Neural cell (in vitro differentiated cells): ENCODE data around the gene COBL. TPM values are rescaled to one million over a fixed set of nuclear protein-coding genes. Genes with fewer than 3 reads are reported as not detected.

ENCODE experiments used
- H2AFZ ChIP-seq: fragments of 200-600, 300-800 bp; sonication (generic), shearing (Covaris generic); 2 replicates; pipeline ENCODE4 v1.6.0; 2014; ENCODE audit warnings: low read depth, mild to moderate bottlenecking, antibody characterized with exemption, low read length, moderate library complexity
- H3F3A ChIP-seq: fragments of 200-600 bp; shearing (Covaris generic); 2 replicates; pipeline ENCODE4 v1.6.1; 2016; ENCODE audit warnings: mild to moderate bottlenecking, moderate library complexity, mixed read lengths, antibody characterized with exemption, low read length; ENCODE audit not compliant: insufficient read depth, poor library complexity, severe bottlenecking
- H3K27ac ChIP-seq: fragments of 200-600, 300-800 bp; sonication (generic), shearing (Covaris generic); 2 replicates; pipeline ENCODE4 v1.5.1; 2014; ENCODE audit warnings: mild to moderate bottlenecking, low read length, moderate library complexity
- H3K27me3 ChIP-seq: fragments of 300-800, 200-600 bp; sonication (generic), shearing (Covaris generic); 2 replicates; pipeline ENCODE4 v1.6.0; 2014; ENCODE audit warnings: mild to moderate bottlenecking, low read depth, low read length, moderate library complexity; ENCODE audit not compliant: insufficient read depth
- H3K36me3 ChIP-seq: fragments of 300-800, 200-600 bp; sonication (generic), shearing (Covaris generic); 2 replicates; pipeline ENCODE4 v1.5.1; 2014; ENCODE audit warnings: mild to moderate bottlenecking, antibody characterized with exemption, low read length, moderate library complexity; ENCODE audit not compliant: insufficient read depth
- H3K4me2 ChIP-seq: fragments of 300-800, 200-600 bp; sonication (generic), shearing (Covaris generic); 2 replicates; pipeline ENCODE4 v1.6.0; 2014; ENCODE audit warnings: mild to moderate bottlenecking, low read length
- H3K4me3 ChIP-seq: fragments of 300-800, 200-600 bp; sonication (generic), shearing (Covaris generic); 2 replicates; pipeline ENCODE4 v1.5.1; 2014; ENCODE audit warnings: mild to moderate bottlenecking, low read length, moderate library complexity
- H3K79me2 ChIP-seq: fragments of 200-600 bp; shearing (Covaris generic); replicated peaks from 2 replicates; pipeline ENCODE4 v1.6.0; 2014; ENCODE audit warnings: mild to moderate bottlenecking, low read length, moderate library complexity; ENCODE audit not compliant: insufficient read depth
- H3K9ac ChIP-seq: fragments of 300-800, 200-600 bp; sonication (generic), shearing (Covaris generic); 2 replicates; pipeline ENCODE4 v1.6.1; 2016; ENCODE audit warnings: mild to moderate bottlenecking, low read length, mixed read lengths
- H3K9me2 ChIP-seq: fragments of 200-600 bp; shearing (Covaris generic); 2 replicates; pipeline ENCODE4 v1.6.1; 2016; ENCODE audit warnings: mild to moderate bottlenecking, low read length, mixed read lengths; ENCODE audit not compliant: insufficient read depth
- H3K9me3 ChIP-seq: fragments of 200-600, 300-800 bp; sonication (generic), shearing (Covaris generic); 2 replicates; pipeline ENCODE4 v1.6.1; 2016; ENCODE audit warnings: mild to moderate bottlenecking, mixed run types, low read length, moderate library complexity, mixed read lengths
- H4K20me1 ChIP-seq: fragments of 200-600 bp; shearing (Covaris generic); 2 replicates; pipeline ENCODE4 v1.6.1; 2016; ENCODE audit warnings: mild to moderate bottlenecking, mixed run types; ENCODE audit not compliant: insufficient read depth
- CTCF ChIP-seq: fragments of 450-650 bp; IDR thresholded peaks from 2 replicates; pipeline ENCODE4 v1.5.1; 2014; ENCODE audit warnings: antibody characterized with exemption, mild to moderate bottlenecking, moderate library complexity; ENCODE audit not compliant: poor library complexity, severe bottlenecking
- EP300 ChIP-seq: fragments of 450-650 bp; conservative IDR thresholded peaks from 2 replicates; pipeline ENCODE4 v1.6.1; 2014; ENCODE audit warnings: antibody characterized with exemption, mild to moderate bottlenecking, moderate library complexity; ENCODE audit not compliant: poor library complexity, severe bottlenecking
- EZH2 ChIP-seq: fragments of 200-600, 300-800 bp; shearing (Covaris generic), sonication (generic); IDR thresholded peaks from 2 replicates; pipeline ENCODE4 v1.6.1; 2014; ENCODE audit warnings: antibody characterized with exemption, low read length, borderline replicate concordance, mild to moderate bottlenecking; ENCODE audit not compliant: insufficient read depth, poor library complexity, severe bottlenecking
- MXI1 ChIP-seq: fragments of 450-650 bp; conservative IDR thresholded peaks from 2 replicates; pipeline ENCODE4 v1.6.1; 2014; ENCODE audit warnings: antibody characterized with exemption, mild to moderate bottlenecking; ENCODE audit not compliant: poor library complexity, severe bottlenecking
- POLR2AphosphoS5 ChIP-seq: IDR thresholded peaks from 2 replicates; pipeline ENCODE4 v1.6.1; 2012
- RAD21 ChIP-seq: fragments of 450-650 bp; conservative IDR thresholded peaks from 2 replicates; pipeline ENCODE4 v1.6.1; 2014; ENCODE audit warnings: antibody characterized with exemption, mild to moderate bottlenecking, moderate library complexity
- REST ChIP-seq: IDR thresholded peaks from 2 replicates; pipeline ENCODE4 v1.6.1; 2012; ENCODE audit warnings: borderline replicate concordance
- SMC3 ChIP-seq: fragments of 450-650 bp; conservative IDR thresholded peaks from 2 replicates; pipeline ENCODE4 v1.6.1; 2014; ENCODE audit warnings: antibody characterized with exemption, mild to moderate bottlenecking, moderate library complexity; ENCODE audit not compliant: poor library complexity
- TAF1 ChIP-seq: IDR thresholded peaks from 2 replicates; pipeline ENCODE4 v1.6.1; 2012; ENCODE audit warnings: low read depth
- polyA plus RNA-seq: library from polyadenylated mRNA; depleted of rRNA; stranded (reverse); fragments of >200 nt; gene quantifications from 2 replicates; pipeline ENCODE4 v1.2.3, GENCODE V29; 2014

COBL gene
- polyA plus RNA-seq, 1 donor from 2014 or later = 0.12 TPM

- H3K9me3 ChIP-seq = no peaks in the 10 kb centered on the region
Observed at GRCh38 chr7:51016546-51016945, 300.1 kb downstream of the COBL start.

GRCh38 chr7:51015581-51015980, 301.0 kb downstream of the COBL start:
- TF ChIP-seq TAF1 (no peak), POLR2AphosphoS5 (no peak), MXI1 (no peak), RAD21 (no peak)
- no peak overlapping the region for H3K4me2 ChIP-seq
- no peaks in the 10 kb centered on the region for H4K20me1 ChIP-seq
- H3K79me2 ChIP-seq = no peaks in the 10 kb centered on the region
- H3K9me3 ChIP-seq = no peaks in the 10 kb centered on the region
- no peak overlapping the region for H3K4me3 ChIP-seq
- no peaks in the 10 kb centered on the region for H3K27me3 ChIP-seq
- H3K9me2 ChIP-seq = no peaks in the 10 kb centered on the region
- no peak overlapping the region for H3K27ac ChIP-seq
- H2AFZ ChIP-seq = no peak overlapping the region
- H3F3A ChIP-seq = no peaks in the 10 kb centered on the region
- no peaks in the 10 kb centered on the region for H3K36me3 ChIP-seq
- H3K9ac ChIP-seq = no peak overlapping the region

More at GRCh38 chr7:51016546-51016945, 300.1 kb downstream of the COBL start:
- H3F3A ChIP-seq = no peaks in the 10 kb centered on the region
- H3K27me3 ChIP-seq = no peaks in the 10 kb centered on the region
- H3K9ac ChIP-seq = no peak overlapping the region
- no peak overlapping the region for H3K27ac ChIP-seq
- no peak overlapping the region for H3K4me3 ChIP-seq
- H4K20me1 ChIP-seq = no peaks in the 10 kb centered on the region
- H3K9me2 ChIP-seq = no peaks in the 10 kb centered on the region
- H3K79me2 ChIP-seq = no peaks in the 10 kb centered on the region
- H2AFZ ChIP-seq = no peak overlapping the region
- no peak overlapping the region for H3K4me2 ChIP-seq
- TF ChIP-seq SMC3 (no peak), POLR2AphosphoS5 (no peak), MXI1 (no peak), EZH2 (no peak), EP300 (no peak), RAD21 (no peak)
- H3K36me3 ChIP-seq = no peaks in the 10 kb centered on the region

- Histone ChIP-seq H3F3A (no peaks in the 10 kb centered on the region), H3K9ac (no peak overlapping the region), H3K79me2 (no peaks in the 10 kb centered on the region), H3K27ac (no peak overlapping the region), H3K36me3 (no peaks in the 10 kb centered on the region), H4K20me1 (no peaks in the 10 kb centered on the region), H3K4me3 (no peak overlapping the region), H3K9me3 (no peaks in the 10 kb centered on the region), H3K4me2 (no peak overlapping the region), H3K9me2 (no peaks in the 10 kb centered on the region), H2AFZ (no peak overlapping the region), H3K27me3 (no peaks in the 10 kb centered on the region)
- TF ChIP-seq EP300 (no peak), CTCF (no peak), EZH2 (no peak), POLR2AphosphoS5 (no peak), REST (no peak), TAF1 (no peak), MXI1 (no peak), RAD21 (no peak), SMC3 (no peak)
Observed at GRCh38 chr7:51014811-51015210, 301.8 kb downstream of the COBL start.
